Left lung (tissue), 10 donors: ENCODE results near the gene PHACTR1. TPM values are rescaled to one million over a fixed set of nuclear protein-coding genes. Genes with fewer than 3 reads are reported as not detected.

Experiments
- ATAC-seq: fragments of 200-7000 bp; cut with Tn5 transposase; one replicate; pipeline ENCODE4 v1.9.1; 2020; ENCODE audit warnings: moderate library complexity
- DNase-seq, 4 donors: peaks; one replicate each; pipeline ENCODE4 v3.0.0-alpha.2; 2013 to 2020
- H3K27ac ChIP-seq, 2 donors: fragments of 200-600 bp; sonication (generic) in 1 of 2; one replicate each; pipeline versions ENCODE4 v1.5.0 to v1.8.0; 2020 to 2021
- H3K27me3 ChIP-seq, 2 donors: fragments of 200-600 bp; sonication (generic) in 1 of 2; one replicate each; pipeline versions ENCODE4 v1.5.0 to v1.8.0; 2020 to 2021
- H3K36me3 ChIP-seq, 2 donors: fragments of 200-600 bp; sonication (generic) in 1 of 2; one replicate each; pipeline versions ENCODE4 v1.5.0 to v1.8.0; 2020 to 2021
- H3K4me1 ChIP-seq, 2 donors: fragments of 200-600 bp; one replicate each; pipeline ENCODE4 v1.8.0; 2021
- H3K4me3 ChIP-seq, 2 donors: fragments of 200-600 bp; sonication (generic) in 1 of 2; one replicate each; pipeline versions ENCODE4 v1.5.0 to v1.8.0; 2020 to 2021; ENCODE audit warnings: mild to moderate bottlenecking in 1 of 2
- H3K9me3 ChIP-seq, 2 donors: fragments of 200-600 bp; sonication (generic) in 1 of 2; one replicate each; pipeline versions ENCODE4 v1.5.0 to v1.8.0; 2020 to 2021
- CTCF ChIP-seq, 2 donors: fragments of 200-600 bp; sonication (generic) in 1 of 2; IDR thresholded peaks; one replicate each; pipeline versions ENCODE4 v1.5.0 to v1.8.0; 2021; ENCODE audit warnings: antibody characterized with exemption in 2 of 2
- intact Hi-C, 2 donors: fragments of 100-400 bp; cut with DNase I; formaldehyde crosslinking; loops; one replicate each; pipeline versions ENCODE4 v1.11.2 to v1.14.2; 2022
- polyA plus RNA-seq, 6 donors: library from polyadenylated mRNA; unstranded; fragments of 120-200 nt; gene quantifications; one replicate each; pipeline ENCODE4 v1.2.1, GENCODE V29; 2013; ENCODE audit not compliant: insufficient read length in 6 of 6
- total RNA-seq, 2 donors: library from RNA; stranded (reverse); fragmentation: NEBNext Ultra II Directional; extraction: Animal tissue kit (Norgen Biotek cat#: 25700); gene quantifications; one replicate each; pipeline ENCODE4 v1.2.1, GENCODE V29; 2021
- donor health status: DM: no; HTN: yes; CAD: no.
- donor health status: DM: no; HTN: no; CAD: no.

Gene PHACTR1
- total and polyA plus RNA-seq, 8 donors, result 12.1 to 53.3 (median 15.8) TPM

- H3K27ac ChIP-seq, result no peak overlapping the region
- no peak for DNase-seq
- H3K27me3 ChIP-seq, result no peaks in the 10 kb centered on the region
- H3K9me3 ChIP-seq, result no peaks in the 10 kb centered on the region
- intact Hi-C loops, result loop anchor here in 1 of 2 donors (10.0 kb wide), 1 partner anchor 133 kb away; the partner anchor contains the start of gene TBC1D7
- TF ChIP-seq CTCF (IDR thresholded peaks at IDR 0.05), result no peak
- H3K4me1 ChIP-seq, result no peaks in the 10 kb centered on the region
- no peaks in the 10 kb centered on the region for H3K36me3 ChIP-seq
- ATAC-seq, result no peak
- H3K4me3 ChIP-seq, result no peak overlapping the region
These were observed 474.9 kb downstream of the PHACTR1 start for GRCh38 chr6:13191461-13191860.

GRCh38 chr6:13194852-13195251 is 478.3 kb downstream of the PHACTR1 start:
- TF ChIP-seq CTCF (IDR thresholded peaks at IDR 0.05), result peak; percentile 28
- intact Hi-C loops, result loop anchor here in 1 of 2 donors (10.0 kb wide), 1 partner anchor 130 kb away; the partner anchor contains the start of gene TBC1D7
- H3K9me3 ChIP-seq, result no peaks in the 10 kb centered on the region

GRCh38 chr6:13195803-13196202 is 479.2 kb downstream of the PHACTR1 start:
- Histone ChIP-seq H3K4me3 (no peak overlapping the region), H3K9me3 (no peaks in the 10 kb centered on the region), H3K27ac (no peak overlapping the region), H3K4me1 (no peaks in the 10 kb centered on the region), H3K36me3 (no peaks in the 10 kb centered on the region), H3K27me3 (no peaks in the 10 kb centered on the region)
- DNase-seq (no peak), ATAC-seq (no peak)
- TF ChIP-seq CTCF (IDR thresholded peaks at IDR 0.05), result no peak
- intact Hi-C loops, result loop anchor here in 1 of 2 donors (10.0 kb wide), 1 partner anchor 129 kb away; the partner anchor contains the start of gene TBC1D7

More at GRCh38 chr6:13194852-13195251, 478.3 kb downstream of the PHACTR1 start:
- H3K4me1 ChIP-seq, result no peaks in the 10 kb centered on the region
- no peak overlapping the region for H3K4me3 ChIP-seq
- no peaks in the 10 kb centered on the region for H3K27me3 ChIP-seq
- no peak overlapping the region for H3K27ac ChIP-seq
- no peaks in the 10 kb centered on the region for H3K36me3 ChIP-seq
- DNase-seq (peak; percentile 12 to 73 (median 62)), ATAC-seq (peak; percentile 52)

GRCh38 chr6:13198168-13198567 is 481.6 kb downstream of the PHACTR1 start:
- ATAC-seq, result no peak
- intact Hi-C loops, result loop anchor here in 1 of 2 donors (10.0 kb wide), 1 partner anchor 127 kb away; the partner anchor contains the start of gene TBC1D7
- DNase-seq, result no peak
- no peak overlapping the region for H3K27ac ChIP-seq
- H3K27me3 ChIP-seq, result no peaks in the 10 kb centered on the region
- H3K36me3 ChIP-seq, result no peaks in the 10 kb centered on the region
- TF ChIP-seq CTCF (IDR thresholded peaks at IDR 0.05), result no peak
- no peaks in the 10 kb centered on the region for H3K9me3 ChIP-seq
- no peak overlapping the region for H3K4me3 ChIP-seq
- H3K4me1 ChIP-seq, result peaks cover 0 to 6% of the 10 kb centered on the region in 2 donors

GRCh38 chr6:13201336-13201735 is 484.8 kb downstream of the PHACTR1 start:
- ATAC-seq (no peak), DNase-seq (no peak)
- TF ChIP-seq CTCF (IDR thresholded peaks at IDR 0.05), result no peak
- no peak overlapping the region for H3K27ac ChIP-seq
- no peaks in the 10 kb centered on the region for H3K27me3 ChIP-seq
- H3K9me3 ChIP-seq, result no peaks in the 10 kb centered on the region
- peaks cover 0 to 11% of the 10 kb centered on the region in 2 donors for H3K36me3 ChIP-seq
- intact Hi-C loops, result no loop called here
- H3K4me3 ChIP-seq, result no peak overlapping the region
- H3K4me1 ChIP-seq, result peaks cover 0 to 7% of the 10 kb centered on the region in 2 donors
